Measurements from ENCODE around the gene UBB. TPM values are rescaled to one million over a fixed set of nuclear protein-coding genes. Genes with fewer than 3 reads are reported as not detected.
A peak's percentile ranks its signal among the peaks of the same experiment; 100 is the strongest.

UBB gene
- polyA plus RNA-seq, 3 donors, result 1,176 to 1,365 (median 1,282) TPM

DNA sequence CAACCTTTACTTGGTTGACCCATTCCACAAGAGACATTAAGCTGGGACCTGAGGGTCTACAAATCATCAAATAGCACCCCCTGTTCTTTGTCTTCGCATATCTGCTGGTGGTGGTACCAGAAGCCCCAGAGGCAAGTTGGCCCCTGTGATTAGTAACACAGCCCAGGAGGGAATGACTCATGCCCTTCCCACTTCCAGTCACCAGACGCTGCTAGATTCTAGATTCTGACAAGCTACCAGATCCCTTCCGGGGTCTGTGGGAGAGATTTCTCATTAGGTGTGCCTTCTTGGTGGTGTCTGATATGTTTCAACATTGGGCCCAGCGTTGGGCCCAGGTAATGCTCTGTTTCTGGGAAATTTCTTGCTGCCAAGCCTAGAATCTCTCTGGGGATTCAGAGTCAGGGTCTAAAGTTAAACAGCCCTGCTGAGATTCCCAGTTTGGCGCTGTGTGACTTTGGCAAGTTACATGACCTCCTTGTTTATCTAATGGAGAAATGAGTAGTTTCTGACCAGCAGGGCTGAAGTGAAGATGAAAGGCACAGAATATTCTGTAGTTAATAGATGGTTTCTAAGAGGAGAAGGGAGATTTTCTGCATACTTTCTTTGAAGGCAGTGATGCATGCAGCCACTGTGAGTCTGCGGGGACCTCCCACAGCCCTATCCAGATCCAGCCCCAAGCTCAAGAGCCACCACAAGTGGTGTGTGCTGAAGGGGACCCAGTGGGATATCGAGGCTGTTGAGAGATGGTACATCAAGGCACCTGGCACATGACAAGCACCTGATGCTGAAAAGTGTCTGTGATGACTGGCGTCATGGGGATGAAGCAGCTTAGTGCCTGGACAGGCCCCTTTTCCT lies 38.4 kb downstream of the UBB start:
- peak overlapping the region; percentile 36 for H3K9ac ChIP-seq (ENCODE audit: insufficient read depth, low read length, poor library complexity, severe bottlenecking)
- no peaks in the 10 kb centered on the region for H3K27me3 ChIP-seq (ENCODE audit: control insufficient read depth in 2 of 2, insufficient read depth in 2 of 2, low read length in 2 of 2)
- H3K4me3 ChIP-seq (replicated peaks in 1 of 3; ENCODE audit: low read depth in 2 of 3, low read length in 3 of 3), result no peak overlapping the region
- peaks cover 0 to 2% (median 0%) of the 10 kb centered on the region in 7 donors for H3K9me3 Mint-ChIP-seq
- H3K36me3 Mint-ChIP-seq, result peaks cover 61 to 72% of the 10 kb centered on the region in 2 donors
- no peak overlapping the region for H3K4me2 ChIP-seq (replicated peaks; ENCODE audit: extremely low read depth, low read length, poor library complexity, severe bottlenecking)
- peak overlapping the region in 1 of 2 donors; percentile 95 for H3K27ac ChIP-seq (ENCODE audit: low read depth in 1 of 2, low read length in 2 of 2)
- no peaks in the 10 kb centered on the region for H3K27me3 Mint-ChIP-seq (ENCODE audit: low read depth in 3 of 3)
- no peak overlapping the region for H3K4me3 Mint-ChIP-seq
- H3K79me2 ChIP-seq (ENCODE audit: insufficient read depth, low read length), result peaks cover 34% of the 10 kb centered on the region
- peak; percentile 50 to 73 (median 58) for DNase-seq
- TF ChIP-seq CTCF (IDR thresholded peaks at IDR 0.05), result no peak
- peaks cover 44% of the 10 kb centered on the region for H3K4me1 Mint-ChIP-seq
- H3K4me1 ChIP-seq (ENCODE audit: control insufficient read depth in 1 of 2, insufficient read depth in 2 of 2, low read length in 2 of 2), result peaks cover 38 to 55% of the 10 kb centered on the region in 2 donors
- H3K27ac Mint-ChIP-seq, result peak overlapping the region in 5 of 7 donors; percentile 25 to 80 (median 63)
- 44% methylated on average over 7 of the region's 8 CpGs for WGBS (ENCODE audit: insufficient coverage)
- H2AFZ ChIP-seq (ENCODE audit: insufficient read depth, low read depth, low read length, poor library complexity, severe bottlenecking), result no peak overlapping the region
- peaks cover 18% of the 10 kb centered on the region for H4K20me1 ChIP-seq (ENCODE audit: insufficient read depth, low read length)
- intact Hi-C loops (cut with micrococcal nuclease), result no loop called here
- no peaks in the 10 kb centered on the region for H3K9me3 ChIP-seq (replicated peaks in 1 of 2; ENCODE audit: control insufficient read depth in 1 of 2, insufficient read depth in 1 of 2, low read length in 2 of 2)
- H3K36me3 ChIP-seq (replicated peaks in 1 of 2; ENCODE audit: control insufficient read depth in 1 of 2, insufficient read depth in 2 of 2, low read length in 2 of 2), result peaks cover 51 to 67% of the 10 kb centered on the region in 2 donors

- Histone ChIP-seq H3K9ac (ENCODE audit: insufficient read depth, low read length, poor library complexity, severe bottlenecking) (peak overlapping the region; percentile 36), H3K4me1 (ENCODE audit: control insufficient read depth in 1 of 2, insufficient read depth in 2 of 2, low read length in 2 of 2) (peaks cover 37 to 52% of the 10 kb centered on the region in 2 donors), H3K27me3 (ENCODE audit: control insufficient read depth in 2 of 2, insufficient read depth in 2 of 2, low read length in 2 of 2) (no peaks in the 10 kb centered on the region), H3K9me3 (replicated peaks in 1 of 2; ENCODE audit: control insufficient read depth in 1 of 2, insufficient read depth in 1 of 2, low read length in 2 of 2) (no peaks in the 10 kb centered on the region), H3K79me2 (ENCODE audit: insufficient read depth, low read length) (peaks cover 34% of the 10 kb centered on the region), H3K4me2 (replicated peaks; ENCODE audit: extremely low read depth, low read length, poor library complexity, severe bottlenecking) (no peak overlapping the region), H4K20me1 (ENCODE audit: insufficient read depth, low read length) (peaks cover 18% of the 10 kb centered on the region), H3K27ac (ENCODE audit: low read depth in 1 of 2, low read length in 2 of 2) (no peak overlapping the region), H2AFZ (ENCODE audit: insufficient read depth, low read depth, low read length, poor library complexity, severe bottlenecking) (no peak overlapping the region), H3K36me3 (replicated peaks in 1 of 2; ENCODE audit: control insufficient read depth in 1 of 2, insufficient read depth in 2 of 2, low read length in 2 of 2) (peaks cover 51 to 72% of the 10 kb centered on the region in 2 donors), H3K4me3 (replicated peaks in 1 of 3; ENCODE audit: low read depth in 2 of 3, low read length in 3 of 3) (no peak overlapping the region)
- Mint-ChIP-seq H3K36me3 (peaks cover 65 to 77% of the 10 kb centered on the region in 2 donors), H3K4me3 (no peak overlapping the region), H3K27ac (peak overlapping the region in 3 of 7 donors; percentile 12 to 80 (median 13)), H3K9me3 (peaks cover 0 to 2% (median 0%) of the 10 kb centered on the region in 7 donors), H3K27me3 (ENCODE audit: low read depth in 3 of 3) (no peaks in the 10 kb centered on the region), H3K4me1 (peaks cover 40% of the 10 kb centered on the region)
- intact Hi-C loops (cut with micrococcal nuclease), result no loop called here
- TF ChIP-seq CTCF (IDR thresholded peaks at IDR 0.05), result no peak
- DNase-seq, result peak in 1 of 3 donors; percentile 39
- 7% methylated on average over 10 of the region's 10 CpGs for WGBS (ENCODE audit: insufficient coverage)
These were observed 39.0 kb downstream of the UBB start for GRCh38 chr17:16419929-16420271.
